Smooth muscle cell (in vitro differentiated cells): ENCODE data around the gene CXXC1. TPM values are rescaled to one million over a fixed set of nuclear protein-coding genes. Genes with fewer than 3 reads are reported as not detected.
"Not testable (repeated sequence)": the region's sequence is repeated elsewhere in the genome, so short reads cannot be mapped to it uniquely, and the experiment has no call there.

Experiments used
- DNase-seq: peaks from one replicate; lab custom pipeline; 2025; ENCODE audit not compliant: unreplicated experiment; lab: John Stamatoyannopoulos, UW
- H2AFZ ChIP-seq: fragments of 200-600 bp; sonication (generic); 2 replicates; pipeline ENCODE4 v1.6.0; 2016; ENCODE audit warnings: antibody characterized with exemption, low read depth, mild to moderate bottlenecking
- H3F3A ChIP-seq: fragments of 200-600 bp; sonication (generic); 2 replicates; pipeline ENCODE4 v1.6.0; 2017; ENCODE audit warnings: antibody characterized with exemption, low read depth
- H3K27ac ChIP-seq: fragments of 200-600 bp; sonication (generic); 2 replicates; pipeline ENCODE4 v1.5.1; 2016; ENCODE audit warnings: low read depth, mild to moderate bottlenecking
- H3K27me3 ChIP-seq: fragments of 200-600 bp; sonication (generic); 2 replicates; pipeline ENCODE4 v1.6.1; 2016; ENCODE audit warnings: low read depth, mild to moderate bottlenecking
- H3K36me3 ChIP-seq: fragments of 200-600 bp; sonication (generic); 2 replicates; pipeline ENCODE4 v1.5.1; 2016; ENCODE audit warnings: low read depth
- H3K4me1 ChIP-seq: fragments of 200-600 bp; sonication (generic); 2 replicates; pipeline ENCODE4 v1.5.1; 2016; ENCODE audit warnings: low read depth
- H3K4me2 ChIP-seq: fragments of 200-600 bp; sonication (generic); 2 replicates; pipeline ENCODE4 v1.6.0; 2016; ENCODE audit warnings: mild to moderate bottlenecking
- H3K4me3 ChIP-seq: fragments of 200-600 bp; sonication (generic); 2 replicates; pipeline ENCODE4 v1.5.1; 2016; ENCODE audit warnings: mild to moderate bottlenecking
- H3K79me2 ChIP-seq: fragments of 200-600 bp; sonication (generic); 2 replicates; pipeline ENCODE4 v1.6.0; 2016; ENCODE audit warnings: low read depth, mild to moderate bottlenecking
- H3K9ac ChIP-seq: fragments of 200-600 bp; sonication (generic); 2 replicates; pipeline ENCODE4 v1.6.0; 2016; ENCODE audit warnings: low read depth
- H3K9me3 ChIP-seq: fragments of 200-600 bp; sonication (generic); replicated peaks from 2 replicates; pipeline ENCODE4 v1.5.1; 2016; ENCODE audit warnings: low read depth
- H4K20me1 ChIP-seq: fragments of 200-600 bp; sonication (generic); 2 replicates; pipeline ENCODE4 v1.6.0; 2016; ENCODE audit warnings: low read depth
- WGBS: methylation state at CpG from one replicate; pipeline ENCODE4 v1.1.7; 2016; ENCODE audit warnings: low lambda C conversion rate; 5-methylcytosine and 5-hydroxymethylcytosine counted together
- polyA plus RNA-seq: library from polyadenylated mRNA; unstranded; fragments of >200 nt; fragmentation: Nextera tagmentation; extraction: Ambion mirVana; gene quantifications from 2 replicates; pipeline ENCODE4 v1.2.1, GENCODE V29; 2016
- total RNA-seq: library from RNA; depleted of rRNA; stranded (reverse); fragments of >200 nt; gene quantifications from 2 replicates; pipeline ENCODE4 v1.2.3, GENCODE V29; 2014
- TF ChIP-seq, protein P1 (sequence below): fragments of 200-600 bp; sonication (generic); IDR thresholded peaks from 2 replicates; pipeline ENCODE4 v1.5.1; 2017; ENCODE audit warnings: borderline replicate concordance, mild to moderate bottlenecking, antibody characterized with exemption; ENCODE audit not compliant: insufficient read depth, poor library complexity, severe bottlenecking

CXXC1 gene
- total and polyA plus RNA-seq, 2 experiments from 2014 or later = 15.4 to 39.6 TPM

DNA sequence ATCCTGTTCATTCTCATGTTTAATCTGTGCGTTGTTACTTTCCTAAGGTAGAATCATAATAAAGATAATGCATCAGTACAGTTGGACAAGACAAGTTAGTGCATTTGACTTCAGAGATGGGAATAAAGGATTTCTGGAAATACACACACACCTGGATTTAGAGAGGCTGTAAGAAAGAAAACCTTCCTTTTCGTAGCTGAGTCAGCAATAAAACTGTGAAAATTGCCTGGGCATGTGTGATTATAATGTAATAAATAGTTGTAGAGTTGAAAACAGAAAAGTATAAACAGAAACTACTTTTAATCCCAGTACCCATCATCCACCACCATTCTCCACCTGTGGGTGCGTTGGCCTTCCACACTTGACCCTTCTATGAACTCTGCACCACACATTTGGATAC is 36.6 kb downstream of the CXXC1 start:
- Histone ChIP-seq H3K9me3 (no peaks in the 10 kb centered on the region), H3K27ac (no peak overlapping the region), H3K4me3 (no peak overlapping the region), H3K79me2 (no peaks in the 10 kb centered on the region), H3F3A (no peaks in the 10 kb centered on the region), H4K20me1 (no peaks in the 10 kb centered on the region), H3K4me2 (no peak overlapping the region), H3K4me1 (no peaks in the 10 kb centered on the region), H3K27me3 (no peaks in the 10 kb centered on the region), H3K9ac (no peak overlapping the region), H2AFZ (no peak overlapping the region), H3K36me3 (no peaks in the 10 kb centered on the region)
- TF ChIP-seq, protein P1, sequence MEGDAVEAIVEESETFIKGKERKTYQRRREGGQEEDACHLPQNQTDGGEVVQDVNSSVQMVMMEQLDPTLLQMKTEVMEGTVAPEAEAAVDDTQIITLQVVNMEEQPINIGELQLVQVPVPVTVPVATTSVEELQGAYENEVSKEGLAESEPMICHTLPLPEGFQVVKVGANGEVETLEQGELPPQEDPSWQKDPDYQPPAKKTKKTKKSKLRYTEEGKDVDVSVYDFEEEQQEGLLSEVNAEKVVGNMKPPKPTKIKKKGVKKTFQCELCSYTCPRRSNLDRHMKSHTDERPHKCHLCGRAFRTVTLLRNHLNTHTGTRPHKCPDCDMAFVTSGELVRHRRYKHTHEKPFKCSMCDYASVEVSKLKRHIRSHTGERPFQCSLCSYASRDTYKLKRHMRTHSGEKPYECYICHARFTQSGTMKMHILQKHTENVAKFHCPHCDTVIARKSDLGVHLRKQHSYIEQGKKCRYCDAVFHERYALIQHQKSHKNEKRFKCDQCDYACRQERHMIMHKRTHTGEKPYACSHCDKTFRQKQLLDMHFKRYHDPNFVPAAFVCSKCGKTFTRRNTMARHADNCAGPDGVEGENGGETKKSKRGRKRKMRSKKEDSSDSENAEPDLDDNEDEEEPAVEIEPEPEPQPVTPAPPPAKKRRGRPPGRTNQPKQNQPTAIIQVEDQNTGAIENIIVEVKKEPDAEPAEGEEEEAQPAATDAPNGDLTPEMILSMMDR = no peak
- 93% methylated on average over 3 of the region's 3 CpGs for WGBS
- DNase-seq = no peak

DNA sequence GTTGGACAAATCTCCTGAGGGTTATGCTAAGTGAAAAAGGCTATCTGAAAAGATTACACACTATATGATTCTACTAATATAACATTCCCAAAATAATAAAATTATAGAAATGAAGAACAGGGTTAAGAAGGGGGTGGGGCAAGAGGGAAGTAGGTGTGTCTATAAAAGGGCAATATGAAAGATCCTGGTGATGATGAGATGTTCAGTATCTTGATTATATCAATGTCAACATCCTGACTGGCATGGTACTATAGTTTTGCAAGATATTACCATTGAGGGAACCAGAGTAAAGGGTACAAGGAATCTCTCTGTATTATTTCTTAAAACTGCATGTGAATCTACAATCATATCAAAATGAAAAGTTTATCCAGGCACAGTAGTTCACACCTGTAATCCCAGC is 37.9 kb downstream of the CXXC1 start:
- H3K79me2 ChIP-seq = no peaks in the 10 kb centered on the region
- H3K27me3 ChIP-seq = no peaks in the 10 kb centered on the region
- H3K9me3 ChIP-seq = no peaks in the 10 kb centered on the region
- H4K20me1 ChIP-seq = no peaks in the 10 kb centered on the region
- no peak overlapping the region for H3K4me3 ChIP-seq
- H2AFZ ChIP-seq = no peak overlapping the region
- H3F3A ChIP-seq = no peaks in the 10 kb centered on the region
- no peaks in the 10 kb centered on the region for H3K4me1 ChIP-seq
- H3K27ac ChIP-seq = no peak overlapping the region
- TF ChIP-seq, protein P1 = no peak
- no peak overlapping the region for H3K9ac ChIP-seq
- H3K4me2 ChIP-seq = no peak overlapping the region
- H3K36me3 ChIP-seq = no peaks in the 10 kb centered on the region
- DNase-seq = no peak

DNA sequence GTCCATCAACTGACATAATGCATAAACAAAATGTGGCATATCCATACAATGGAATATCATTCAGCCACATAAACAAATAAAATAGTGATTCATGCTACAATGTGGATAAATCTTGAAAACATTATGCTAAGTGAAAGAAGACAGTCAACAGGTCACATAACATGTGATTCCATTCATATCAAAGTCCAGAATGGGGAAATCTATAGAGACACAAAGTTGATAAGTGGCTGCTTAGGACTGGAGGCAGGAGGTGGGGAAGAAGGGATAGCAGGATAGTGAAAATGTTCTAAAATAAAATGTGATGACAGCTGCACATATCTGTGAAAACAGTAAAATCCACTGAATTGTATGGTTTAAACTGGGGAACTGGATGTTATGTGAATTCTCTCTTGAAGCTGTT is 39.9 kb downstream of the CXXC1 start:
- Histone ChIP-seq H3K4me3 (no peak overlapping the region), H3K27ac (no peak overlapping the region), H3K4me1 (no peaks in the 10 kb centered on the region), H3K27me3 (no peaks in the 10 kb centered on the region), H3K79me2 (no peaks in the 10 kb centered on the region), H3K9me3 (no peaks in the 10 kb centered on the region), H2AFZ (no peak overlapping the region), H3F3A (no peaks in the 10 kb centered on the region), H3K4me2 (no peak overlapping the region), H3K9ac (no peak overlapping the region), H3K36me3 (no peaks in the 10 kb centered on the region), H4K20me1 (no peaks in the 10 kb centered on the region)
- no peak for DNase-seq
- TF ChIP-seq, protein P1 = no peak

DNA sequence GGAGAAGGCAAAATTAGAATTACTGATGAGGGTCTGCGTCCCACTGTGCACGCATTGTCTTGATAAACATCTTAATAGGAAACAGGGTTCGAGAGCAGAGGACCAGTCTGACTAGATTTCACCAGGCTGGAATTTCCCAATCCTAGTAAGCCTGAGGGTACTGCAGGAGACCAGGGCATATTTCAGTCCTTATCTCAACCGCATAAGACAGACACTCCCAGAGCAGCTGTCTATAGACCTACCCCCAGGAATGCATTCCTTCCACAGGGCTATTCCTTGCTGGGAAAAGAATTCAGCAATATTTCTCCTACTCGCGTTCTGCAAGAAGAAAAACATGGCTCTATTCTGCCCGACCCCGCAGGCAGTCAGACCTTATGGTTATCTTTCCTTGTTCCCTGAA is 45.7 kb downstream of the CXXC1 start:
- not testable (repeated sequence) for H3K4me2 ChIP-seq, H3F3A ChIP-seq, H3K4me3 ChIP-seq, H4K20me1 ChIP-seq, H3K27ac ChIP-seq, DNase-seq, H3K36me3 ChIP-seq, H3K27me3 ChIP-seq, H3K9ac ChIP-seq, H3K9me3 ChIP-seq, H3K4me1 ChIP-seq, H3K79me2 ChIP-seq, H2AFZ ChIP-seq
- 77% methylated on average over 8 of the region's 8 CpGs for WGBS
